Parathyroid adenoma (tissue), 2 donors: Measurements from ENCODE around the gene FBXL13.
"Not testable (repeated sequence)": the region's sequence is repeated elsewhere in the genome, so short reads cannot be mapped to it uniquely, and the experiment has no call there.

Experiments used
- H2AFZ ChIP-seq: fragments of 300-600 bp; sonication (generic); one replicate; pipeline ENCODE4 v1.7.0; 2017; ENCODE audit warnings: antibody characterized with exemption, mild to moderate bottlenecking
- H3K27ac ChIP-seq: fragments of 300-600 bp; sonication (generic); one replicate; pipeline ENCODE4 v1.7.0; 2017
- H3K27me3 ChIP-seq: fragments of 300-600 bp; sonication (generic); one replicate; pipeline ENCODE4 v1.7.0; 2017; ENCODE audit warnings: low read length; ENCODE audit not compliant: control insufficient read depth, insufficient read depth
- H3K36me3 ChIP-seq: fragments of 300-600 bp; sonication (generic); one replicate; pipeline ENCODE4 v1.7.0; 2017; ENCODE audit warnings: low read length; ENCODE audit not compliant: control insufficient read depth, insufficient read depth
- H3K4me1 ChIP-seq: fragments of 300-600 bp; sonication (generic); one replicate; pipeline ENCODE4 v1.7.0; 2017; ENCODE audit warnings: control low read depth
- H3K4me2 ChIP-seq: fragments of 300-600 bp; sonication (generic); one replicate; pipeline ENCODE4 v1.7.0; 2017; ENCODE audit warnings: low read length
- H3K4me3 ChIP-seq: fragments of 300-600 bp; sonication (generic); one replicate; pipeline ENCODE4 v1.7.0; 2017; ENCODE audit warnings: low read depth, low read length
- H3K79me2 ChIP-seq: fragments of 300-600 bp; sonication (generic); one replicate; pipeline ENCODE4 v1.7.0; 2017; ENCODE audit warnings: control low read depth
- H3K9ac ChIP-seq: fragments of 300-600 bp; sonication (generic); one replicate; pipeline ENCODE4 v1.7.0; 2017; ENCODE audit warnings: mild to moderate bottlenecking
- H3K9me3 ChIP-seq: fragments of 300-600 bp; sonication (generic); one replicate; pipeline ENCODE4 v1.7.0; 2017; ENCODE audit warnings: low read length; ENCODE audit not compliant: control insufficient read depth
- TF ChIP-seq, protein P1 (sequence below): fragments of 300-600 bp; sonication (generic); IDR thresholded peaks from one replicate; pipeline ENCODE4 v1.7.0; 2017; ENCODE audit warnings: antibody characterized with exemption, mild to moderate bottlenecking
- donor health status: primary hyperparathyroidism.

Gene FBXL13

DNA sequence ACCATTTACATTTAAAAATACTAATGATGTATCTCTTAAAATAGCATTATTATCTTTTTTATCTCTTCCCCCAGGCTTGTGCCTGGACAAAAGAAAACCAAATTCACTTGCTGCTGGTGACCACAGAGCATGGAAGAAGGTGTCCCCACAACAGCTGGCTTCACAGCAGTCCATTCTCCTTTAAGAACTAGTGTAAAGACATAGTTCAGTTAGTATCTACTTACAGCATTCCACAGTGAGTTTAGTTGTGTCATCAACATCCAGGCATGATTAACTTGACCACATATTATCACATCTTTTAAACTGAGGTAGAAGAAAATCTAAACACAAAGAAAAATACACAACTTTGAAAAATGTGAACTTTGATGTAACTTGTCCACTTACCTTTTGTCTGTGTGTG lies 106.8 kb downstream of the FBXL13 start:
- Histone ChIP-seq H3K4me2 (no peak overlapping the region), H3K9me3 (no peaks in the 10 kb centered on the region), H3K4me1 (no peaks in the 10 kb centered on the region), H3K27me3 (no peaks in the 10 kb centered on the region), H2AFZ (no peak overlapping the region), H3K79me2 (no peaks in the 10 kb centered on the region), H3K9ac (no peak overlapping the region), H3K4me3 (no peak overlapping the region), H3K27ac (no peak overlapping the region), H3K36me3 (no peaks in the 10 kb centered on the region)
- TF ChIP-seq, protein P1, sequence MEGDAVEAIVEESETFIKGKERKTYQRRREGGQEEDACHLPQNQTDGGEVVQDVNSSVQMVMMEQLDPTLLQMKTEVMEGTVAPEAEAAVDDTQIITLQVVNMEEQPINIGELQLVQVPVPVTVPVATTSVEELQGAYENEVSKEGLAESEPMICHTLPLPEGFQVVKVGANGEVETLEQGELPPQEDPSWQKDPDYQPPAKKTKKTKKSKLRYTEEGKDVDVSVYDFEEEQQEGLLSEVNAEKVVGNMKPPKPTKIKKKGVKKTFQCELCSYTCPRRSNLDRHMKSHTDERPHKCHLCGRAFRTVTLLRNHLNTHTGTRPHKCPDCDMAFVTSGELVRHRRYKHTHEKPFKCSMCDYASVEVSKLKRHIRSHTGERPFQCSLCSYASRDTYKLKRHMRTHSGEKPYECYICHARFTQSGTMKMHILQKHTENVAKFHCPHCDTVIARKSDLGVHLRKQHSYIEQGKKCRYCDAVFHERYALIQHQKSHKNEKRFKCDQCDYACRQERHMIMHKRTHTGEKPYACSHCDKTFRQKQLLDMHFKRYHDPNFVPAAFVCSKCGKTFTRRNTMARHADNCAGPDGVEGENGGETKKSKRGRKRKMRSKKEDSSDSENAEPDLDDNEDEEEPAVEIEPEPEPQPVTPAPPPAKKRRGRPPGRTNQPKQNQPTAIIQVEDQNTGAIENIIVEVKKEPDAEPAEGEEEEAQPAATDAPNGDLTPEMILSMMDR = no peak

DNA sequence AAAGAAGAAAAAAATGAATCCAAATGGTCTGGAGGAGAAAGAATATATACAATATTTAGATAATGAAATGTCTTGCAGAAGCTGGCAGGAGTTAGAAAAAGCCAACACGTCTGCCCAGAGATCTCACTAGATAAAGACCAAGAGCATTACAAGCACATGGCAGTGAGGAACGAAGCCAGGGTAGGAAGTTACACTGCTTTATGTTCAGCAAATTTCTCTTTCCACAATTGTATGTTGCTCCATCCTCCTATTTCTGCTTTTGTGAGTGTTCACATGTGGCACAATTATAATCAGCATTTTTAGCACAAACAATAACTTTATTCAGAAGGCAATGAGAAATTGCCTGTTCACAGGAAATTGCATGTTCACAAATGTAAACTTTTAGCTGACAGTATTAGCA lies 108.1 kb downstream of the FBXL13 start:
- H3K79me2 ChIP-seq = no peaks in the 10 kb centered on the region
- no peaks in the 10 kb centered on the region for H3K36me3 ChIP-seq
- H3K27me3 ChIP-seq = no peaks in the 10 kb centered on the region
- TF ChIP-seq, protein P1 = no peak
- no peak overlapping the region for H2AFZ ChIP-seq
- no peak overlapping the region for H3K4me2 ChIP-seq
- no peak overlapping the region for H3K27ac ChIP-seq
- H3K9ac ChIP-seq = no peak overlapping the region
- no peaks in the 10 kb centered on the region for H3K4me1 ChIP-seq
- no peaks in the 10 kb centered on the region for H3K9me3 ChIP-seq
- no peak overlapping the region for H3K4me3 ChIP-seq

DNA sequence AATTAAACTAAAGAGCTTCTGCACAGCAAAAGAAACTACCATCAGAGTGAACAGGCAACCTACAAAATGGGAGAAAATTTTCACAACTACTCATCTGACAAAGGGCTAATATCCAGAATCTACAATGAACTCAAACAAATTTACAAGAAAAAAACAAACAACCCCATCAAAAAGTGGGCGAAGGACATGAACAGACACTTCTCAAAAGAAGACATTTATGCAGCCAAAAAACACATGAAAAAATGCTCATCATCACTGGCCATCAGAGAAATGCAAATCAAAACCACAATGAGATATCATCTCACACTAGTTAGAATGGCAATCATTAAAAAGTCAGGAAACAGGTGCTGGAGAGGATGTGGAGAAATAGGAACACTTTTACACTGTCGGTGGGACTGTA lies 112.6 kb downstream of the FBXL13 start:
- not testable (repeated sequence) for H3K4me1 ChIP-seq, H3K9ac ChIP-seq, H3K9me3 ChIP-seq, H3K27me3 ChIP-seq, H3K4me2 ChIP-seq, H3K27ac ChIP-seq, H3K4me3 ChIP-seq, H3K36me3 ChIP-seq, H3K79me2 ChIP-seq, H2AFZ ChIP-seq

DNA sequence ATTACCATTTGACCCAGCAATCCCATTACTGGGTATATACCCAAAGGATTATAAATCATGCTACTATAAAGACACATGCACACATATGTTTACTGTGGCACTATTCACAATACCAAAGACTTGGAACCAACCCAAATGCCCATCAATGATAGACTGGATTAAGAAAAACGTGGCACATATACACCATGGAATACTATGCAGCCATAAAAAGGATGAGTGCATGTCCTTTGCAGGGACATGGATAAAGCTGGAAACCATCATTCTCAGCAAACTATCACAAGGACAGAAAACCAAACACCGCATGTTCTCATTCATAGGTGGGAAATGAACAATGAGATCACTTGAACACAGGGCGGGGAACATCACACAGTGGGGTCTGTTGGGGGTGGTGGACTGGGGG lies 116.6 kb downstream of the FBXL13 start:
- not testable (repeated sequence) for H2AFZ ChIP-seq, H3K27ac ChIP-seq, H3K4me1 ChIP-seq, H3K4me3 ChIP-seq, H3K9me3 ChIP-seq, H3K36me3 ChIP-seq, H3K9ac ChIP-seq, H3K27me3 ChIP-seq, H3K4me2 ChIP-seq, H3K79me2 ChIP-seq

DNA sequence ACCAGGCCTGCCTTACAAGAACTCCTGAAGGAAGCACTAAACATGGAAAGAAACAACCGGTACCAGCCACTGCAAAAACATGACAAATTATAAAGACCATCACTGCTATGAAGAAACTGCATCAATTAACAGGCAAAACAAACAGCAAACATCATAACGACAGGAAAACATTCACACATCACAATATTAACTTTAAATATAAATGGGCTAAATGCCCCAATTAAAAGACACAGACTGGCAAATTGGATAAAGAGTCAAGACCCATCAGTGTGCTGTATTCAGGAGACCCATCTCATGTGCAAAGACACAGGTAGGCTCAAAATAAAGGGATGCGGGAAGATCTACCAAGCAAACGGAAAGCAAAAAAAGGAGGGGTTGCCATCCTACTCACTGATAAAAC lies 120.2 kb downstream of the FBXL13 start:
- H3K9ac ChIP-seq, H3K27ac ChIP-seq: not testable (repeated sequence)

DNA sequence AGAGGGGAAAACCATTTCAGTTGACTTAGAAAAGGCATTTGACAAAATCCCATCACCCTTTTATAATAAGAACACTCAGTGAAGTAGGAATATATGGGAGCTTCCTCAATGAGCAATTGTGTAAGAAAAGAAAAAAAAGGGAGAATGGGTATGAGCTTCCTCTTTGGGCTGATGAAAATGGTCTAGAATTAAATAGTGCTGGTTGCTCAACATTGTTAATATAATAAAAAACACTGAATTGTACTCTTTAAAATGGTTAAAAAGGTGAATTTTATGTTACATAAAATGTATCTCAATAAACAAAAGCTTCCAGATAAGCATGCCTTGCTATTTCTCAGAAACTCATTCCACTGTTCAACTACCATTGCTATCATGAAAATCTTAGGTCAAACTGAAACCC lies 121.2 kb downstream of the FBXL13 start:
- H3K4me2 ChIP-seq = no peak overlapping the region
- no peak overlapping the region for H2AFZ ChIP-seq
- no peaks in the 10 kb centered on the region for H3K79me2 ChIP-seq
- no peaks in the 10 kb centered on the region for H3K9me3 ChIP-seq
- no peaks in the 10 kb centered on the region for H3K27me3 ChIP-seq
- no peaks in the 10 kb centered on the region for H3K36me3 ChIP-seq
- H3K4me1 ChIP-seq = no peaks in the 10 kb centered on the region
- TF ChIP-seq, protein P1 = no peak
- H3K9ac ChIP-seq = no peak overlapping the region
- no peak overlapping the region for H3K4me3 ChIP-seq
- H3K27ac ChIP-seq = no peak overlapping the region

More for the DNA sequence above, 120.2 kb downstream of the FBXL13 start:
- not testable (repeated sequence) for H3K4me1 ChIP-seq, H3K36me3 ChIP-seq, H2AFZ ChIP-seq, H3K27me3 ChIP-seq, H3K79me2 ChIP-seq, H3K4me3 ChIP-seq, H3K4me2 ChIP-seq, H3K9me3 ChIP-seq
